ENCODE data around the gene XPO4.
A peak's percentile ranks its signal among the peaks of the same experiment; 100 is the strongest.

The XPO4 gene

DNA sequence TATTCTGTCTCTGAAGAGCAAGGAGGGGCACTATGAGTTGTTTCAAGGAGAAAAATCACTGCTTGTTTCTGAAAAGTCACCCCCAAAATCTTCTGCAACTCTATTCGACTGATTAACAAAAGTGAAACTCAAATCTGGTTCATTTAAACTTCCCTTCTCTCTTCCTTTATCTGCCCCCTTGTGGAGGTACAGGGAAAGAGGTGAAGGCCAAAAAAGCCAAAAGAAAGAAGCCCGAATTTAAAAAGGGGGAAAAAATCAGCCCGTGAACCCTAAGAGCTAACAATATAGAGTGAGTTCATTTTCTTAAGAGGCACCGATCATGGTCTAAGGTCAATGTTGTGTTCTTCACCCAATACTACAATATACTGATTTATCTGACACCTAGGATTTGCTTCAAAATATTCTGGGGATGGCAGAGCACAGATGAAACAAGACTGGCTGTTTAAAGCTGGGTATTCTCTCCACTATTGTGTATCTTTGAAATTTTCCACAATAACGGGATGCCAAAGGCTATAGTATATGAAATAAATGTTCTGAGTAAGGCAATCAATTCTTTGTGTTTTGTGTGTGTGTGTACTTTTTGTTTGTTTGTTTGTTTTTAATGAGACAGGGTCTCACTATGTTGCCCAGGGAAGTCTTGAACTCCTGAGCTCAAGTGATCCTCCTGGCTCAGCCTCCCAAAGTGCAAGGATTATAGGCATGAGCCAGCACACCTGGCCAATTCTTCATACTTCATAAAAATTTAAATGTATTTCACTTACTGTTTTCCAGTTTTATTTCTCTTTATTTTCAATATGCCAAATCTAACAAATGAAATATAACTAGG lies 73.8 kb downstream of the XPO4 start:
- DNase-seq (ENCODE audit: low read depth in 2 of 2): peak in 1 of 2 donors; percentile 4

DNA sequence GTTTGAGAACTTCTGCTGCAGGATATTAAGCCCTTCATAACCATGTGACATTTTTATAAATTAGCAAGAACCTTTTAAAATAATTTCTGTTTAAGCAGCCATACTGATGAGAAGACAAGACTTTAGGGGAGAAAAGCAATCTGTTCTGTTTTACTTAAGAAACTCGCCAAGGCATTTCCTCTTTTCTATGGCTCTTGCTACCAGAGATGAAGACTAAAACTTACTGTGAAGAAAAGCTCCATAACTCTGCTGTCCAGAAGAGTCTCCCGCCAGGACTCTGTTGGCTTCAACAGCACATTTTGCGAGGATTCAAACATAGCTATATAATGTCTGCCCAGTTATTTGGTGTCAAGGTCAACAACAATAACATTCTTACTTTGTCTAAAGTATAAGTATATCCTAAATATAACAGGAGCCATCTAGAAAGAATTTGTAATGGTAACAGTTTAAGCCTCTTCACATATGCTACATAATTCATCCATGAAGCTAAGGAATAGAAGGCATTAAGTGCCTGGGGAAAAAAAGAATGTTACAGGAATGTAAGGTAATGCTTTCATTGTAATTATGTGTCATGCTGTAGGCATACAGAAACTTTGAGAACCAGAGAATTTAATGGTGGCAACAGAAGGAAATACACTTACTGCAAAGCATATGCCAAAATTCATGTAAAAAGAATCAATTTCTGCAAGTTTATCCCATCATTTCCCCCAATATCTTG lies 75.5 kb downstream of the XPO4 start:
- DNase-seq (ENCODE audit: low read depth in 2 of 2): no peak

DNA sequence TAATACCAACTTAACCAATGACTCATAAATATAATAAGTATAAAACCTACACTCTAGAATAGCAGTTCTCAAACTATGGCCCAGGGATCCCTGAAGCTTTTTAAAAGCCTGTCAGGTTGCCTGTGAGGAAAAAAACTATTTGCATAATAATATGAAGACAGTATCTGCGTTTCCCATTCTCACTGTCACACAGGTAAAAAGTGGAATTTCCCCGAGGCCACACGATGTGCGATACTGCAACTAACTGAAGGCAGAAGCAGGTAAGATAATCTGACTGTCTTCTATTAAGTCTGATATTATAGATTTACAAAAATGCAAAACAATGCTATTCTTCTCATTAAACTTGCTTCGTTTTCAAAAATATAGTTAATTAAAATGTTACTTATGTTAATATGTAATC lies 76.2 kb downstream of the XPO4 start:
- DNase-seq (ENCODE audit: low read depth in 2 of 2): no peak

DNA sequence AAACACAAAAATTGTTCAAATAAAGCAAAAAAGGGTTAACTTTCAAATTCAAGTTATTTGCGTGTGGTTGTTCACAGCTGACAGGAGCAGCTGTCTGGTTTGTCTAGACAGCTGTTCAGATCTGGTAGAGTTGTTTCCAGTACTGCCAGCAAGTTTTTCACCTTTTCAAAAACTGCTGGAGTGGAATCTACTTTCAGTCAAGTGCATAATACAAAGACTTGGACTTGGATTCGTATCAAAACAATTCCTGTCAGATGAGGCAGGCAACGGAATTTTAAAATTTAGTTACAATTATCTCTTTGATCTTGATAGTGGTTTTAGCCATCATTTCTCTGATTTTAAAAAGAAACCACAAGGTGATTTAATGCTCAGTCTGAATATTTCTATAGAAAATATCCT lies 77.1 kb downstream of the XPO4 start:
- no peak for DNase-seq (ENCODE audit: low read depth in 2 of 2)

DNA sequence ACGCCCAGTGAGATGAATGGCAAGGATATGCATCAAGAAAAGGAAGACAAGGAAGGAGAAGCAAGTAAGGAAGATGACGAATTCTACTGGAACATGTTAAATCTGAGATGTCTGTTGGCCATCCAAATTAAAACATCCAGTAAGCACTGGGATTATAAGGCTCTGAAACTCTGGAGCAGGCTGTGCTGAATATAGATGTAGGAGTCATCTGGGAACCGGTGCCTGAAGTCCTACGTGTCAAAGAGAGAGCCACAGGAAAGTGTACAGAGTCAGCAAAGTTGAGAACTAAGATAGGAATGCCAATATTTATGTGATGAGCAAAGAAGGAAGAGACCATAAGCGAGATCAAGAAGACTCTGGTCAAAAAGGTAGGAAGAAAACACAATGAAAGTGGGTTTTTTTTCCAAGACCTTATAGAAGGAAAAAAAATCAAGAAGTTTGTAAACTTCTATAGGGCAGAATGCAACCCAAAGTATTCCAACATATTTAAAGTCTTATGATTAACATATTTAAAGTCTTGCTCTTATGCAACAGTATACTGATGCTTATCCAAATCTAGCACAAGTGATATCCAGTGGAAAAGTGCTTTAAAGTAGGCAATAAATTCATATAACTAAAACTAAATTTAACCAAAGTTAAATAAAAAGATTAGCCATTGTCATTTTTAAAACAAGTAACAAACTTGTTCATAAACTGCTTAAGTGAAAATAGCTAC lies 77.6 kb downstream of the XPO4 start:
- DNase-seq (ENCODE audit: low read depth in 2 of 2): no peak

DNA sequence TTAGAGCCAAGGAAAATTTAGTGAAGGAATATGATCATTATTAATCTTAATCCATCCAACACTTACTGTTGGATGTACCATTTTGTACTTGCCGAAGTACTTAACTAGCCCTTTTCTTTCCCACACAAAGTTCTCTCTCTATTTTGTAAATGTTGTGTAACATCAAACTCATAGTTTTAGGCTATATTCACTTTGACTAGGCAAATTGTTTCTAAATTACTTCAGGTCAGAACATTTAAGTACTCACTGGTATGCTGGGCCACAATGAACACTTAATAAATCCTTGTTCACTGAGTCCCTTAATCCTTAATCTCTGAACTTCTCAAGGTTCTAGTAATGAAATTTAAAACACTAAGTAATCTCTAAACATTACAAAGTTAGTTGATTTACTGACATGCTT lies 79.5 kb downstream of the XPO4 start:
- DNase-seq (ENCODE audit: low read depth in 2 of 2): no peak

DNA sequence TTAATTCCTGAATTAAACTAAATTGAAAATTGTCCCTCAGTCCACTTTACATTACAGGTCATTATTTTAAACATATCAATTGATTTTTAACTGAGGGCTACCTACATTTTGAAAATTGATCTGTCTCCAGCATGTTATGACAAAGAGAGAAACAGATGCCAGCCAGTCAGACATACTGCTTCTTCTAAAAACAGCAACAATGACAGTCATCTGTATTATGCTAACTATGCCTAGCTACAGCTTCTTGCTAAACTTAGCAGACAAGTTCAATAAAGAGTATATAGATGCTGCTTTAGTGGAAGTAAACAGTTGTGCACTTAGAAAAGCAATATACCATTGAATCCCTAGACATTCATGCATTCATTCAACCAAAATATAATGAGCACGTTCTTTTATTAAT lies 80.1 kb downstream of the XPO4 start:
- DNase-seq (ENCODE audit: low read depth in 2 of 2): no peak

DNA sequence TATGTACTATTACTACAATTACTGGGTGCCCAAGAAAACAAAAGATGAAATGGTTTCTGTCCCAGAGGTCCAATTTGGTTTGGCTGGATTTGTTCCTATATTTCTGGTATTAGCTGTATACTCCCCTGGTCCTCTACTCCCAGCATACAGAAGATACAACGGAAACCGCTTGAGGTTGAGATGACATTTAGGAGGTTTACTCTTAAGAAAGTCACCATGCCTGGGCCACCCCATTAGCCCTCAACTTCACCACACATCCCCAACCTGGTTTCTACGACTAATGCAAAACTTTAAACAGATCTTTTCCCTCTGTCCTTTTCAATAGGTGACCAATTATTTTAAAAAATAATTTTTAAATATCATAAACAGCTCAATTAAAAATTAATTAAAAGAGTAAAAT lies 82.8 kb downstream of the XPO4 start:
- DNase-seq (ENCODE audit: low read depth in 2 of 2): no peak

DNA sequence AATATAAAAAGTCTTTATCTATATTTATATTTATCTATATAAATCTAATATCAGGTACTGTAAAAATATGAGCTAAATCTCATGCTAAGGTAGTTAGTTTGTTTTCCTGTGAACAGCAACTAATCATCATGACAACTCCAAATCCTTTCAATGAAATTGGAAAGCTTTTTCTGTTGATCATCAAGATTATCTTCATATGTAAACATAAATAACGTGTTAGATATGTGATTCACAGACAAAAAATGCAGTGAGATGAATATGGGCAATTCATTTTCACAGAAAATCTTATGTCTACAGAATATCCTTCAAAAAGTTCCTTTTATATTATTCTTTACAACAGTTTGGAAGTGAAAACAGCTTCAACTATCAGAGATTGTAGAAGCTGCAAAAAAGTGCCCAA lies 87.1 kb downstream of the XPO4 start:
- DNase-seq (ENCODE audit: low read depth in 2 of 2): no peak

DNA sequence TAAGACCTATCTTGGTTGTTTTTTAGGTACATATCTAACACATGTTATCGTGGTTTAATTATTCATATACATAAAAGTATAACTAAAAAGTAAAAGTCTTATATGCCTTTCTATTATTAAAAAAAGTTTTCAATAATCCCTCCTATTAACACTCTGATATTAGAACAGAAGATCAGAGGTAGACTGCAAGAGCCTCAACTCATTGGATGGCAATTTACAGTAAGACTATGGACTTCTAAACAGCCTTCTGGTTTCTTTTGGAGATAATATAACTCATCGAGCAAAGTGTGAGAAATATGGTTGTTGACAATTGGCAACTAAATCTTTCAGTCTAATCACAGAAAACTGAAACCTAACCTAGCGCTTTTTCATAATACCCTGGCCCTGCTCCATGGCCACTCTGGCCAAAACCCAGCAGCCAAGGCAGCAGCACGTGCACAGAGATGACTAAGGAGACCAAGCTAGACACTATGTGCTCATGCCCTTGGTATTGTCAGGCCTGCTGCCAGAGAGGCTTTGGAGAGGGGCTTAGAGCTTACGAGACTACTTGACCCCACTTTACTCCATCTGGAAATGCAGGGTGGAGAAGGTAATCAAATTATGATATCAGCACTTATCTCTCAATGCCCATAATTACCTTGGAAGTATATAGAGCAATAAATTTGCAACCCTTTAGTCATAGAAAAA lies 88.2 kb downstream of the XPO4 start:
- no peak for DNase-seq (ENCODE audit: low read depth in 2 of 2)

DNA sequence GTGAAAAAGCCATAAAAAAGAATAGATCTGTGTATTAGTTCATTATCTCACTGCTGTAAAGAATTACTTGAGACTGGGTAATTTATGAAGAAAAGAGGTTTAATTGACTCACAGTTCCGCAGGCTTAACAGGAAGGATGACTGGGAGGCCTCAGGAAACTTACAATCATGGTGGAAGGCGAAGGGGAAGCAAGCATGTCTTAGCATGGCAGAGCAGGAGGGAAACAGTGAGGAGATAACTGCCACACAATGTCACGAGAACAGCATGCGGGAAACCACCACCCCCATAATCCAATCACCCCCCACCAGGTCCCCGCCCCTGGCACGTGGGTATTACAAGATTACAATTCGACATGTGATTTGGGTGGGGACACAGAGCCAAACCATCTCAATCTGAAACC lies 89.7 kb downstream of the XPO4 start:
- DNase-seq (ENCODE audit: low read depth in 2 of 2): no peak

DNA sequence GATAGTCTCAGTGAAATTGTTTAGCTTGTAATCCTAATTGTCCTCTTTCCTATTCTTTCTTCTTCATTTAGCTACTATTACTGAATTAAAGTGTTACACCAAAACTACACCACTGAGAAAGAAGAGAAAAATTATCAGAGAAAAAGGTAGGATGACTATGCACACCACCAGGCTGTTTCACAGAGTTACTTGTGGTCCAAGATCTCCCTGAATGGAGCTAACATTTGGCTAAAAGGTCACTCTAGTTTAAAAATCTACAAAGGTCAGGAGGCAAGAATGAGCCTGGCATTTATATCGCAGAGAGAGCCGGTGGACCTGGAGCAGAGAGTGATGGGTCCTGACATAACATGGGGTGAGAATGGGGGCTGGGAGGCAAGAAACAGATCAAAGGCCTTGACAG lies 91.7 kb downstream of the XPO4 start:
- DNase-seq (ENCODE audit: low read depth in 2 of 2): no peak

DNA sequence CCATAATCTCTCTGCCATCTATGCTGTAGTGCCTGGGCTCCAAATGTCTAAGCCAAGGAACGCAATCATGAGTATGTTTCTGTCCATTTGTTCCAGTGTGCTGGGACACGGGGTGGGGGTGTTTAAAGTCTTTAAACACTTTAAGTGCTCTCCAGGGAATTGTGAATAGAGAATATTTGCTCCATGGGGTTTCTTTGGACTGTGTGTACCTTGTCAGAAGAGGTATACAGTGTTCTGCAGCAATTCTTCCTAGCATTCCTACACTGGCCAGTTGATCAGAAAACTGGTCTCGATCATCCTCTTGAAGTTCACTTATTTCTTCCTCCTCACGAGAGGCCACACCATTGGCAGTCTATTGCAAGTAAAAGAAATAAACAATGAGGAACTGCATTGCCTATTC lies 93.7 kb downstream of the XPO4 start:
- no peak for DNase-seq (ENCODE audit: low read depth in 2 of 2)

DNA sequence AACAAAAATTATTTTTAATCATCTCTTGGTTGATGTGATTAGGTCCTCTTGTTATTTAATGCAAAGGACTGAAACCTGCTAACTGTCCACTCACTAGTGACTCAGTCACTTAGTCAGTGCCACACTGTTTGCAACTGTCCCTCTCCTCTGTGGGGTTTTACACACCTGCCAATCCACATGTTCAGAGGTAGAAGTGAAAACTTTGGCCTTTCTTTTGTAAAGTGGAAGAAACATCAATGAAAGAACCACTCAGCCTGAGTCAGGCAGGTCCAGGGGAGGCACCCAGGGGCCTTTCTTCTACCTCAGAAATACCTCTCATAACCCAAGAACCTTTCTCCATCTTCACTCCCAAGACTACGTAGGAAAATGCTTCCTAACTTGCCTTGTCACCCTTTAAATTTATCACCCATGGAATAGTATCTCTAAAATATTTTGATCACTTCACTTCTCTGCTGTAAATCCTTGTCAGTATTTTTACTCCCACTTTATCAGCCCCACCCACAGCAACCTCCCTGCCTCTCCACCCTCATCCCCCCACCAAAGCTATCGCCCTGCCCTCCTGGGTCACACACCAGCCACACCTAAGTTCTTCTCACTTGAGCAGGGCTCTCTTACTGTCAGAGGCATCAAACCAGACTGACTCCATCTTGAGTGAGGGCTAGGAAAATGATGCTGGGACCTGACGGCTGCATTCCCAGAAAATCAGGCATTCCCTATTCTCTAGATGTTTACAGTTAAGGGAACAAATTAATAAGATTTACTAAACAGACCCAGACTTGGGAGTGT lies 99.2 kb downstream of the XPO4 start:
- DNase-seq (ENCODE audit: low read depth in 2 of 2): no peak

DNA sequence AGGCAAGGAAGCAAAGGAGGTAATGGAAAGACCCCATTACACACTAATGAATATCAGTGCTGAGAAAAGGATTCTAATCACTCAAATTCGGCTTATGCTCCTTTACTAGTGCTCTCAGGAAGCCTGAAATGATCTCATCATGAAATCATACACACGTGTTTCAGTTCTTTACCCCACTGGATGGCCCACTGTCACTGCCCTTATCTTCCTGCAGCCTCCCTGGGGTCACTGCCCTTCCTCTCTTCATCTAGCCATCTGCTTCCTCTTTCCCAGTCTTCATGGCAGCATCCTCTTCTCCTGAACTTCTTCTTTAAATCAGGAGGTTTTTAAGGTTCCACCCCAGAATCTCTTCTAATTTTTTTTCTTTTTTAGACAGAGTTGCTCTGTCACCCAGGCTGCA lies 100.8 kb downstream of the XPO4 start:
- DNase-seq (ENCODE audit: low read depth in 2 of 2): no peak

DNA sequence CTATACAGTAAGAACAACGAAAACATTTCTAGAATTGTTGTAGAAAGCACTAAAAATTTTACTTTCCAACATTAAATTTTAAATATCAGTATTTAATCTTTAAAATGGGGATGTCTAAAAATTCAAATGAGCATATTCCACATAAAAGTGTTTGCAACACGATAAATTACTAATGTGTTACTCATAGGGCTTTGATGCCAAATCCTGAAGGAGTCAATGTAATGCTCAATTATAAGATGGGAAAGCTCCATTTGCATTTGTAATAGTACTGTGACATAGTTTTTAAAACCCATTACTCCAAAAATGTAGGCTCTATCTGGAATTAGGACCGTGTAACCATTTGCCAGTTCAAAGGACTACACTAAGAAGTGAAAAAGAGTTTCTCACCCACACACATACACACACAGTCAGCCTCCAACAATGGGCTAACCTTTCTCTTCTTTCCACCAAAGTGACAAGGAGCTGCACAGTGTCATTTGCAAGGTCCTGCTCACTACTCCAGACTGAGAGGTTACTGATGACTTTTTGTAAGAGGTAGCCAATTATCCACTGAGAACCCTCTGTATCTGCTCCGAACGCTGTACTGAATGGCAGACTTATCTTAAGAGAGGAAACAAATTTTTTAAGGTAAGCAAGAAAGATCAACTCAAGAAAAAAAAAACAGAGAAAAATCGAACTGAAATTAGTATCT lies 102.7 kb downstream of the XPO4 start:
- DNase-seq (ENCODE audit: low read depth in 2 of 2): no peak

DNA sequence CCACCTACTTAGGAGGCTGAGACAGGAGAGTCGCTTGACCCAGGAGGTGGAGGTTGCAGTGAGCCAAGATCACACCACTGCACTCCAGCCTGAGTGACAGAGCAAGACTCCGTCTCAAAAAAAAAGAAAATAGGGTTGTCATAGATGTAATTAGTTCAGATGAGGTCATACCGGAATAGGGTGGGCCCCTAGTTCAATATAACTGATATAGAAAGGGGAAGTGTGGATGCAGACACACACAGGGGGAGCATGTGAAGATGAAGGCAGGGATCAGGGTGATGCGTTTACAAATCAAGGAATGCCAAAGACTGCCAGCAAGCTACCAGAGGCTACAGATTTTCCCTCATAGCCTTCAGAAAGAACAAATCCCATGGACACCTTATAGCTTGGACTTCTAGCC lies 104.5 kb downstream of the XPO4 start:
- no peak for DNase-seq (ENCODE audit: low read depth in 2 of 2)

DNA sequence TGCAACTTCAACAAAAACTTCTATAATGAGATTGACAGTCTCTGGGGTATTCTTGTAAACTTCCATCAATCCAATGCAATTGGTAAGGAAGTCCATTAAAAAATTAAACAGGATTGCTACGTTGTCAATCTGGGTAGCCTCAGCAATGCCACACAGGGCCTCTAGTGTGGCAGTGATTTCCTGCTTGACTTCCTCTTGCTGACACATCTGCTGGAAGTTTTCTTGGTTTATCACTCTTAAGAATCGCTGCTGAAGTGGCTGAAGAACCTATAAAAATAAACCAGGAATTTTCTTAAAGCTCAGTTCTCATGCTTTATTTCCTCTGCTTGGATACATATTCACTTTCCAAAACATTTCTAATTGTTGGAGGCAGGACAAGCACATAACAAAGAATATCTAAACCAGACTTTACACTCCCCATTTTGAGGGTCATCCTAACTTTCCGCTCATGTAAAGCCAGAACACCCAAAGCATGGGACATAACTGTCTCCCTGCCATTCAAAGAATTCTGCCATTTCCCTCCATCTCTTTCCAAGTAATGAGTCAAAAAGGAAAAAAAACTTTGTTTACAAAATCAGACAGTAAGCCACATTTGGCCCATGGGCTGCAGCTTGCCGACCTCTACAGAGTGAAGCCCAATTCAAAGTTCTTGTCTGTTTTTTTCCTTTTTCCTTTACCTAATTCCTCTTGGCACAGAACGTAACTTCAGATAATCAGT lies 105.6 kb downstream of the XPO4 start:
- DNase-seq (ENCODE audit: low read depth in 2 of 2): no peak

DNA sequence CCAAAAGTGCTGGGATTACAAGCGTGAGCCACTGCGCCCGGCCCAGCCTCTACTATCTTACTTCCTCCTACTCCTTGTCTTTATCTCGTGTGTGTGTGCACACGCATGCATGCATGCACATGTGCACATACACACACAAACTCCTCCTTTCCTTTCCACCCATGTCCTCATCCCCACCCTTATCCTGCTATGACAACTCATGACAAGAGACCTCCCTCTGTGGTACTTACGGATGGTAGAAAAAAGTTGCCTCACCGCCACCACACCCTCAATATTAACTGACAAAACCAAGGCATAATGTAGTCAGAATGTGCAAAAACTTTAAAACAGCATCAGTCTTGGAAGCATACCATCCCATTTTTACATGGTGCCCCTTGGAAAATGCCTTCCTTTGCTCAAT lies 112.9 kb downstream of the XPO4 start:
- no peak for DNase-seq (ENCODE audit: low read depth in 2 of 2)

DNA sequence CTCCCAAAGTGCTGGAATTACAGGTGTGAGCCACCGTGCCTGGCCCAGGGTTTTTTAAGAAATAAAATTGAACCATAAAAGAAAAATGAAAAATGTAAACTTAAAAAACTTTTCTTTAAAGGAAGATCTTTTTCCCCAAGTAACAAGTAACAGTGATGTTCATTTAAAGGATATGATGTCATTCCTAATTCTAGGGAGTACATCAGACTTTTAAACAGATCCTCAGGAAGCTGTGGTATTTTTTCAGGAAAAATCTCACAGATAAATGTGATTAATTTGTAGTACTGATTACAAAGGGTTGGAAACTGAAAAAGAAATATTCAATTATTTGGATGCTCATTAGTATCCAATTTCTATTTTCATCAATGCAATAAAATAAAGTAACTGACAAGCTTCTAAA lies 114.2 kb downstream of the XPO4 start:
- DNase-seq (ENCODE audit: low read depth in 2 of 2): no peak

Measured in stimulated activated CD8-positive, alpha-beta memory T cell treated with anti-CD3 and anti-CD28 coated beads, Interleukin-7, amount 100 ng/mL, for 1 hour (primary cell).